GM10266 (cell line): ENCODE data around the gene EFCC1.

Source experiments
- DNase-seq: peaks from one replicate; pipeline ENCODE4 v3.0.0; 2012; ENCODE audit errors: extremely low spot score
- TF ChIP-seq, protein P1 (sequence below): IDR thresholded peaks from 2 replicates; pipeline ENCODE4 v1.5.1; 2012; ENCODE audit warnings: mild to moderate bottlenecking, low read depth; ENCODE audit not compliant: control insufficient read depth, insufficient read depth; ENCODE audit errors: missing control alignments

Gene EFCC1

GRCh38 chr3:129016720-129017483 is 15.8 kb downstream of the EFCC1 start:
- DNase-seq, result no peak
- TF ChIP-seq, protein P1, sequence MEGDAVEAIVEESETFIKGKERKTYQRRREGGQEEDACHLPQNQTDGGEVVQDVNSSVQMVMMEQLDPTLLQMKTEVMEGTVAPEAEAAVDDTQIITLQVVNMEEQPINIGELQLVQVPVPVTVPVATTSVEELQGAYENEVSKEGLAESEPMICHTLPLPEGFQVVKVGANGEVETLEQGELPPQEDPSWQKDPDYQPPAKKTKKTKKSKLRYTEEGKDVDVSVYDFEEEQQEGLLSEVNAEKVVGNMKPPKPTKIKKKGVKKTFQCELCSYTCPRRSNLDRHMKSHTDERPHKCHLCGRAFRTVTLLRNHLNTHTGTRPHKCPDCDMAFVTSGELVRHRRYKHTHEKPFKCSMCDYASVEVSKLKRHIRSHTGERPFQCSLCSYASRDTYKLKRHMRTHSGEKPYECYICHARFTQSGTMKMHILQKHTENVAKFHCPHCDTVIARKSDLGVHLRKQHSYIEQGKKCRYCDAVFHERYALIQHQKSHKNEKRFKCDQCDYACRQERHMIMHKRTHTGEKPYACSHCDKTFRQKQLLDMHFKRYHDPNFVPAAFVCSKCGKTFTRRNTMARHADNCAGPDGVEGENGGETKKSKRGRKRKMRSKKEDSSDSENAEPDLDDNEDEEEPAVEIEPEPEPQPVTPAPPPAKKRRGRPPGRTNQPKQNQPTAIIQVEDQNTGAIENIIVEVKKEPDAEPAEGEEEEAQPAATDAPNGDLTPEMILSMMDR, result no peak

DNA sequence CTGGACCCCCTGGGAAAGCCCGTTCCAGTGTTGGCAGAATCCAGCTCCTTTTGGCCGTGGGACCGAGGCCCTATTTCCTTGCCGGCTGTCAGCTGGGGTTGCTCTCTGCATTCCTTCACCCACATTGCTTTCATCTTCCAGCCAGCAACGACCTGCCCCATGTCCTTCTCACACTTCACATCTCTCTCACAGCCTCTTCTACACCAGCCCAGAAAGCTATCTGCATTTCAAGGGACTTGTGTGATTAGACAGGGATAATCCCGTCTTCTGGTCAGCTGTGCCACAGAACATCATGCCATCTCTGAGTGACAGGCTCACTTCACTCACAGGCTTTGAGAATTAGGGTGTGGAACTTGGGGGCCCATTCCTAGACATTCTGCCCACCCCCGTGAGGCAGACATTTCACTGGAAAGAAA is 16.4 kb downstream of the EFCC1 start:
- TF ChIP-seq, protein P1, result no peak
- no peak for DNase-seq

DNA sequence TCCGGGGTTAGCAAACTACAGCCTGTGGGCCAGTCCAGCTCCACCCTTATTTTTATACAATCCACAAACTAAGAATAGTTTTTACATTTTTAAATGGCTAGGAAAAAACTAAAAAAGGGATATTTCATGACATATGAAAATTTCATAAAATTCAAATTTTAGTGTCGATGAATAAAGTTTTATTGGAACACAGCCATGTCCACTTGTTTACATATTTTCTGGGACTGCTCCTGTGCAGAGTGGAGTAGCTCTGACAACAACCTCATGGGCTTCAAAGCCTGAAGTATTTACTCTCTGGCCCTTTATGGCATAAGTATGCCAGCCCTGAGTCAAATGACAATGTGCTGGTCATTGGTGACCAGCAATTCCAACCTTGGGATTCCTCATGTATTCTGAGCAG is 17.2 kb downstream of the EFCC1 start:
- TF ChIP-seq, protein P1, result no peak

DNA sequence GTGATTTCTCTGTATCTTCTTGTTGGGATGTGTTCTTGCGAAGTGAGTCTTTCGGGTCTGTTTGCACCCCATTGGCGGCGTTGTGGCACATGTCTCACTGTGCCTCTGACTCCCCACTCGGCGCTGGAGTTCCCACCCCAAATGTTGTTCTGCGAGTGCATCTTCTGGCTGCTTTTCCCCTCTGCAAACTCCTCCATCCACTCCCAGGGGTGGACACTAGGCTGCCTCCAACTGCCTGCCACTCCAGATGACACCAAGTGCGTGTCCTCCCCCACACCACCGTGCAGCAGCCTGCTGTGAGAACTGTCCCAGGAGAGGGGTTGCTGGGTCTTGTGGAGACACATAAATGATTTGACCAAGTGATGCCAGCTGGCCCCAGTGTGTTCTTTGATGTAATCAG is 17.6 kb downstream of the EFCC1 start:
- TF ChIP-seq, protein P1, result no peak

More for the DNA sequence above, 17.2 kb downstream of the EFCC1 start:
- DNase-seq, result no peak

DNA sequence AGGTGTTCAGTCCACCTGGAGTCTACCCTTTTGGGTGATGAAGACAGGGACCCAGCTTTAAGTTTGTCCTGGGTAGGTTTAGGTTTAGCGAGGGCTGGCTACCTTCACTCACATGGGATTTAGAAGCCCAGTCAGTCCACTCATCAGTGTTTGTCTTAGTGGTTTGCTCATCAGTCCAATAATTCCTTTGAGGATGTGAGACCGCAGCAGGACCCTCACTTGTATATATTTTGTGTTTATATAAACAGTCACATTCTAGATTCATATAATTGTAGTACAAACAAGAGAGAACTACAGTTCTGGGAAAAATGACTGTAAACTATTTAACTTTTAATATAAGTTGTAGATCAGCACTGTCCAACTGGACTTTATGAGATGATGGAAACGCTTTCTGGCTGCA is 18.2 kb downstream of the EFCC1 start:
- TF ChIP-seq, protein P1, result no peak

More for the DNA sequence above, 17.6 kb downstream of the EFCC1 start:
- DNase-seq, result no peak

GRCh38 chr3:129020691-129021090 is 19.6 kb downstream of the EFCC1 start:
- TF ChIP-seq, protein P1, result no peak
- no peak for DNase-seq

More for the DNA sequence above, 18.2 kb downstream of the EFCC1 start:
- DNase-seq, result no peak

- no peak for DNase-seq
- TF ChIP-seq, protein P1, result no peak
These were observed 20.0 kb downstream of the EFCC1 start for GRCh38 chr3:129021140-129021551.
